Measurements from ENCODE around the gene COX6A2.

COX6A2 gene

DNA sequence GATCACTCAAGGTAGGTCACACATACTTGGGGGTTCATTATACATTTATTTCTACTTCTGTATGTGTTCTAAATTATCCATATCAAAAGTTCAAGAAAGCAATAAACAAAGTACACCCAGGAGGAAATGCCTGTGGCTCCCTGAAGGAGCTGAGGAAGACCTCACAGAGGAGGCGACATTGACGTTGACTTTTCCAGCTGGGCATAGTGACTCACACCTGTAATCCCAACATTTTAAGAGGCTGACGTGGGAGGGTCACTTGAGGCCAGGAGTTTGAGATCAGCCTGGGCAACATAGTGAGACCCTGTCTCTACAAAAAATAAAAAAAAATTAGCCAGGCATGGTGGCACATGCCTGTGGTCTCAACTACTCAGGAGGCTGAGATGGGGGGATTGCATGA lies 18.7 kb downstream of the COX6A2 start:
- H3K27me3 ChIP-seq (ENCODE audit: control insufficient read depth, insufficient read depth, low read length) = no peaks in the 10 kb centered on the region
- H3K4me1 ChIP-seq (ENCODE audit: control insufficient read depth, insufficient read depth, low read length) = no peaks in the 10 kb centered on the region
- no peaks in the 10 kb centered on the region for H3K9me3 ChIP-seq (ENCODE audit: control insufficient read depth, insufficient read depth, low read length)
- no peaks in the 10 kb centered on the region for H3K36me3 ChIP-seq (ENCODE audit: control insufficient read depth, insufficient read depth, low read length)
- WGBS (ENCODE audit: insufficient coverage, insufficient read length) = no CpG with 5 or more reads among the region's 3 CpGs
- no peak for DNase-seq (ENCODE audit: low read depth, low spot score)
- H3K4me3 ChIP-seq (ENCODE audit: low read length) = no peak overlapping the region
- H3K27ac ChIP-seq (ENCODE audit: low read length) = no peak overlapping the region

DNA sequence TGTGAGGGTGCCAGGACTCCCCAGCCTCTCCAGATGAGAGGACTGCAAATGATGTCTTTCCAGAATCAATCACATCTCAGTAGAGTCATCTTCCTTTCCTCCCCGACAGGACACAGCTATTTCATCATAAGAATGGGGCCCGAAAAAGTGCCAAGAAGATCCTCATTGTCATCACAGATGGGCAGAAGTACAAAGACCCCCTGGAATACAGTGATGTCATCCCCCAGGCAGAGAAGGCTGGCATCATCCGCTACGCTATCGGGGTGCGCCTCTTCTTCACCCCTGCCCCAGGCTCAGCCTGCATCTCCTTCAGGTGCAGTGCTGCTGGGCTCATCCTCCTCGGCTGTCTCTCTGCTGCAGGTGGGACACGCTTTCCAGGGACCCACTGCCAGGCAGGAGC lies 20.8 kb downstream of the COX6A2 start:
- H3K27ac ChIP-seq (ENCODE audit: low read length) = no peak overlapping the region
- no peak for DNase-seq (ENCODE audit: low read depth, low spot score)
- no peak overlapping the region for H3K4me3 ChIP-seq (ENCODE audit: low read length)
- no CpG with 5 or more reads among the region's 8 CpGs for WGBS (ENCODE audit: insufficient coverage, insufficient read length)
- H3K9me3 ChIP-seq (ENCODE audit: control insufficient read depth, insufficient read depth, low read length) = no peaks in the 10 kb centered on the region
- H3K36me3 ChIP-seq (ENCODE audit: control insufficient read depth, insufficient read depth, low read length) = no peaks in the 10 kb centered on the region
- H3K4me1 ChIP-seq (ENCODE audit: control insufficient read depth, insufficient read depth, low read length) = no peaks in the 10 kb centered on the region
- no peaks in the 10 kb centered on the region for H3K27me3 ChIP-seq (ENCODE audit: control insufficient read depth, insufficient read depth, low read length)

DNA sequence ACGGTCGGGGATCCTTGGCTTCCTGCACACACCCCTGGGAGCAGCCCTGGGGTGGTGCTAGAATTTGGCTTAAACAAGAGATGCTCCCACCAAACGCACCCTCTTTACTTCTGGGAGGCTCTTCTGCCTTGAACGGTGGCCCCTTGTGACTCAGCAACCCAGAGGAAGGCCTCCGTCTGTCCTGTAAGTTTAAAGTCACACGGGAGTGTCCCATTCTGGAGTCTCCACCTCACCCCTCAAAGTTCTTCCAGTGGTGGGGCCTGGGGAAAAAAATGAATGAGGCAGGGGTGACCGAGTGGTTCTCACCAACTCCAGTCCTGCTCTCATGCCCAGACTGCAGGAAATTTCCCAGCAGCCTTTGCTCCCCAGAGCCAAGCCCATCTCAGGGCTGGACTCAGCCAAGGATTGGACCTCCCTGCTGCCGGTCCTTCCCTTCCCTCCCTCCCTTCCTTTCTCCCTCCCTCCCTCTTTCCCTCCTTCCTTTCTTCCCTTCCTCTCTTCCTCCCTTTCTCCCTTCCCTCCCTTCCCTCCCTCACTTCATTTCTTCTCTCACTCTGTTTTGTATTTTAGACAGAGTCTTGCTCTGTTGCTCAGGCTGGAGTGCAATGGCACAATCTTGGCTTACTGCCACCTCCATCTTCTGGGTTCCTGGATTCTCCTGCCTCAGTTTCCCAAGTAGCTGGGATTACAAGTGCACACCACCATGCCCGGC lies 23.7 kb downstream of the COX6A2 start:
- H3K36me3 ChIP-seq (ENCODE audit: control insufficient read depth, insufficient read depth, low read length) = no peaks in the 10 kb centered on the region
- DNase-seq (ENCODE audit: low read depth, low spot score) = no peak
- H3K4me1 ChIP-seq (ENCODE audit: control insufficient read depth, insufficient read depth, low read length) = no peaks in the 10 kb centered on the region
- WGBS (ENCODE audit: insufficient coverage, insufficient read length) = no CpG with 5 or more reads among the region's 9 CpGs
- H3K4me3 ChIP-seq (ENCODE audit: low read length) = no peak overlapping the region
- H3K9me3 ChIP-seq (ENCODE audit: control insufficient read depth, insufficient read depth, low read length) = no peaks in the 10 kb centered on the region
- no peak overlapping the region for H3K27ac ChIP-seq (ENCODE audit: low read length)
- no peaks in the 10 kb centered on the region for H3K27me3 ChIP-seq (ENCODE audit: control insufficient read depth, insufficient read depth, low read length)

DNA sequence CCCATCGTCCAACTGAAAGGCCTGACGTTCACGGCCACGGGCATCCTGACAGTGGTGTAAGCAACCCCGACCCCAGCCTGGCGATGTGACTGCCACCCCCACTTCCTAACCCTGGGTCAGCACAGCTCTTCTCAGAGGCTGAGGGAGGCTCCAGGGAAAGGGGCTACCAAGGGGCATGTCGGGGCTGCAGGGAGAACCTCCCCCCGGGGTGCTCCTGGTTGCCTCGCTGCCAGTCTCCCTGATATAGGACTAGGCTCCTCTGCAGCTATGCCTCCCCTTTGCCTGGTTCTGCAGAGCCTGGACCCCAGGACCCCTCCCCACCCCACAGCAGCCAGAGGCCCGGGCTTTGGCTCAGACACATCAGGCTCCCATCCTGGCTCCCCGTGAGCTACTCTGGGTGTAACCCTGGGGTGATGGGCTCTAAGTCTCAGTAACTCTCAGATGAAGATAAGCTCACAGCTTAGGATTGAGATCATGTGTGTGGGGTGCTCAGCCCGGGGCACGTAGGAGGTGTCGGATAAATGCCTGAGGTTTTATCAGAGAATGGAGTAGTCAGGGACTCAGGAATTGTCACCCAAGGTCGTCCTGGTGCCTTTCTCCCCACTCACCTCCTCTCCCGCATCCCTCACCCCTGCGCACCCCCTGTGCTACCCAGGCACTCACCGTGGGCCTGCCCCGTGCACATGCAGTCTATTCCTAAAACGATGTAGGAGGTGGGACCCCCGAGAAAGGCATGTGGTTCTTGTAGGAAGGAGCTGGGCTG lies 24.4 kb downstream of the COX6A2 start:
- Histone ChIP-seq H3K4me1 (ENCODE audit: control insufficient read depth, insufficient read depth, low read length) (no peaks in the 10 kb centered on the region), H3K4me3 (ENCODE audit: low read length) (no peak overlapping the region), H3K9me3 (ENCODE audit: control insufficient read depth, insufficient read depth, low read length) (no peaks in the 10 kb centered on the region), H3K36me3 (ENCODE audit: control insufficient read depth, insufficient read depth, low read length) (no peaks in the 10 kb centered on the region), H3K27ac (ENCODE audit: low read length) (no peak overlapping the region), H3K27me3 (ENCODE audit: control insufficient read depth, insufficient read depth, low read length) (no peaks in the 10 kb centered on the region)
- DNase-seq (ENCODE audit: low read depth, low spot score) = no peak
- no CpG with 5 or more reads among the region's 21 CpGs for WGBS (ENCODE audit: insufficient coverage, insufficient read length)

DNA sequence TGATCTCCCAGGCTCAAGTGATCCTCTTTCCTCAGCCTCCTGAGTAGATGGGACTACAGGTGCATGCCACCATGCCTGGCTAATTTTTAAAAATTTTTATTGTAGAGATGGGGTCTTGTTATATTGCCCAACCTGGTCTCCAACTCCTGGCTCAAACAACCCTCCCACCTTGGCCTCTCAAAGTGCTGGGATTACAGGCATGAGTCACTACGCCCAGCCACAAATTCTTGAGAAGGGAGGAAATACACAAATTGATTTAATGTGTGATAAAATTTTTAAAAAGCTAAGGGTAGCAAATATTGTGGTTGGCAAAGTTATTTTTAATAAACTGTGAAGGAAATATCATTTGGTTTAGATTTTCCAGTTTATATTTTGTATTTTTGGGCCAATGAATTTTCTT lies 25.5 kb downstream of the COX6A2 start:
- no CpG with 5 or more reads among the region's 1 CpG for WGBS (ENCODE audit: insufficient coverage, insufficient read length)

DNA sequence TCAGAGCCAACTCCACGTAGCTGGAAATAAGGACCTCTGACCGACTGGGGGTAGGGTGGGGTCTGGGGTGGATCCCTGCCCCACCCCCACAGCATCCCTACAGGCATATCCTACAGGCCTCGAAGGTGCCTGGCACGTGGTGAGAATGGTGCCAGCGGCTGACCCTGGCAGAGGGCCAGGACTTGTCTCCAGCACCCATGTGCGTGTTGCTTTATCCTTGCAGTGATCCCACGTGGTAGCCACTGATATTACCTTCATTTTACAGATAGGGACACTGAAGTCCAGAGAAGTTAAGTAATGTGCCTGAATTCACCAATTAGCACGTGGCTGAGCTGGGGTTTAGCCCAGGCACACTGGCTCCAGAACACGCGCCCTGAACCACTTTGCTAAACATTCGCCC lies 26.7 kb downstream of the COX6A2 start:
- no peaks in the 10 kb centered on the region for H3K9me3 ChIP-seq (ENCODE audit: control insufficient read depth, insufficient read depth, low read length)
- no CpG with 5 or more reads among the region's 11 CpGs for WGBS (ENCODE audit: insufficient coverage, insufficient read length)
- no peaks in the 10 kb centered on the region for H3K27me3 ChIP-seq (ENCODE audit: control insufficient read depth, insufficient read depth, low read length)
- H3K4me1 ChIP-seq (ENCODE audit: control insufficient read depth, insufficient read depth, low read length) = no peaks in the 10 kb centered on the region
- no peak overlapping the region for H3K4me3 ChIP-seq (ENCODE audit: low read length)
- no peak for DNase-seq (ENCODE audit: low read depth, low spot score)
- no peaks in the 10 kb centered on the region for H3K36me3 ChIP-seq (ENCODE audit: control insufficient read depth, insufficient read depth, low read length)
- no peak overlapping the region for H3K27ac ChIP-seq (ENCODE audit: low read length)

More for the DNA sequence above, 25.5 kb downstream of the COX6A2 start:
- H3K9me3 ChIP-seq (ENCODE audit: control insufficient read depth, insufficient read depth, low read length) = no peaks in the 10 kb centered on the region
- H3K4me3 ChIP-seq (ENCODE audit: low read length) = no peak overlapping the region
- H3K27ac ChIP-seq (ENCODE audit: low read length) = no peak overlapping the region
- H3K36me3 ChIP-seq (ENCODE audit: control insufficient read depth, insufficient read depth, low read length) = no peaks in the 10 kb centered on the region
- no peak for DNase-seq (ENCODE audit: low read depth, low spot score)
- no peaks in the 10 kb centered on the region for H3K4me1 ChIP-seq (ENCODE audit: control insufficient read depth, insufficient read depth, low read length)
- H3K27me3 ChIP-seq (ENCODE audit: control insufficient read depth, insufficient read depth, low read length) = no peaks in the 10 kb centered on the region

DNA sequence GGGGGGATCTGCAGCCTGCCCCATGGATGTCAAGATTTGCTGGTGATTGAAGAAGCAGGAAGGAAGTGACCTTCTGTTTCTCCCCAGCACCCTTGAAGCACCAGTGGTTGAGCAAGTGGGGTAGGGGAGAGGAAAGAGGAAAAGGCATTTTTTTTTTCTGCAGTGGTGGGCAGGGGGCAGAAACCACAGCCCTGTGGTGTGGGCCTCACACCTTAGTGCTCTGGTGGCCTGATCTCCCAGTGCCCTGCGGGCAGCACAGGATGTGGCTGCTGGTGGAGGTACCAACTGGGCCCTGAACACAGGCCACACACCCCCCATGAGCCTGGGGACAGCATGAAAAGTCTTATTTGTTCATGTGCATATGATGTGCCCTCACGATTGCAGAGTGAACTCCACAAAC lies 28.0 kb downstream of the COX6A2 start:
- WGBS (ENCODE audit: insufficient coverage, insufficient read length) = no CpG with 5 or more reads among the region's 2 CpGs
- Histone ChIP-seq H3K27me3 (ENCODE audit: control insufficient read depth, insufficient read depth, low read length) (no peaks in the 10 kb centered on the region), H3K27ac (ENCODE audit: low read length) (no peak overlapping the region), H3K36me3 (ENCODE audit: control insufficient read depth, insufficient read depth, low read length) (no peaks in the 10 kb centered on the region), H3K9me3 (ENCODE audit: control insufficient read depth, insufficient read depth, low read length) (no peaks in the 10 kb centered on the region), H3K4me1 (ENCODE audit: control insufficient read depth, insufficient read depth, low read length) (no peaks in the 10 kb centered on the region), H3K4me3 (ENCODE audit: low read length) (no peak overlapping the region)
- DNase-seq (ENCODE audit: low read depth, low spot score) = no peak

DNA sequence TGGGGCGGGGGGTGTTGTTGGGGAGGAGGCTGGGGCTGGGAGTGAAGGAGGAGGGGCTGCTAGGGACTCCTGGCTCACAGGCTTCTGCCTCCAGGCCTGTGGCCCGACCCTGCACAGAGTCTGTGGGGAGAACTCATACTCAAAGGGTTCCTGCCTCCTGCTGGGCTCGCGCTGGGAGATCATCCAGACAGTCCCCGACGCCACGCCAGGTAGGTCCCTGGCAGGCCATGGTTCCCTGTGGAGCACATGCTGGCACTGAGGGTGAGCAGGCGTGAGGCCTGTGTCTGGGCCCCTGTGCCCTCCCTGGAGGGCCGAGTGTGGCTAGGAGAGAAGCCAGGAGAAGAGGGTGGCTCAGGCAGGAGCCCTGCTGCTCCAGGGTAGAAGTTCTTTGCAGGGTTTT lies 30.5 kb downstream of the COX6A2 start:
- Histone ChIP-seq H3K27me3 (ENCODE audit: control insufficient read depth, insufficient read depth, low read length) (no peaks in the 10 kb centered on the region), H3K4me3 (ENCODE audit: low read length) (no peak overlapping the region), H3K4me1 (ENCODE audit: control insufficient read depth, insufficient read depth, low read length) (no peaks in the 10 kb centered on the region; the same call in 1 of the 2 replicates), H3K9me3 (ENCODE audit: control insufficient read depth, insufficient read depth, low read length) (no peaks in the 10 kb centered on the region), H3K36me3 (ENCODE audit: control insufficient read depth, insufficient read depth, low read length) (no peaks in the 10 kb centered on the region), H3K27ac (ENCODE audit: low read length) (no peak overlapping the region)
- no CpG with 5 or more reads among the region's 9 CpGs for WGBS (ENCODE audit: insufficient coverage, insufficient read length)
- DNase-seq (ENCODE audit: low read depth, low spot score) = no peak

DNA sequence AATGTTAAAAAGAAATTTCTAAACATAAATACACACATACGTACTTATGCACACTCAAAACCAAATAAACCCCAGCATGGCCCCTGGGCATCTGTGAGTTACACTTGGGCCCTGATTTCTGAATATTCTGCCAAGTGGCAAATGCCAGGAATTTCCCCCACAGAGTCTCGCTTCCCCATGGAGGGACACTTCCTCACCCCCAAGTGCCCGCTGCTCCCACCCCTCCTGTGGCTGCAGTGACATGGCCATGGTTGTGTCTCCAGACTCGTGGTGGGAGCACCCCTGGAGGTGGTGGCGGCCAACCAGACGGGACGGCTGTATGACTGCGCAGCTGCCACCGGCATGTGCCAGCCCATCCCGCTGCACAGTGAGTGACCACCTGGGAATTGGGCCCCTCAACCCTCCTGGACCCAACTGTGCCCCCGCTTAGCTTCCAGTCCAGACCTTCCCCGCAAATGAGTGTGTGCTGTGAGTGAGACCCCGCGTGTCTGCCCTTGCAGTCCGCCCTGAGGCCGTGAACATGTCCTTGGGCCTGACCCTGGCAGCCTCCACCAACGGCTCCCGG lies 31.0 kb downstream of the COX6A2 start:
- no CpG with 5 or more reads among the region's 18 CpGs for WGBS (ENCODE audit: insufficient coverage, insufficient read length)
- no peaks in the 10 kb centered on the region for H3K27me3 ChIP-seq (ENCODE audit: control insufficient read depth, insufficient read depth, low read length)

DNA sequence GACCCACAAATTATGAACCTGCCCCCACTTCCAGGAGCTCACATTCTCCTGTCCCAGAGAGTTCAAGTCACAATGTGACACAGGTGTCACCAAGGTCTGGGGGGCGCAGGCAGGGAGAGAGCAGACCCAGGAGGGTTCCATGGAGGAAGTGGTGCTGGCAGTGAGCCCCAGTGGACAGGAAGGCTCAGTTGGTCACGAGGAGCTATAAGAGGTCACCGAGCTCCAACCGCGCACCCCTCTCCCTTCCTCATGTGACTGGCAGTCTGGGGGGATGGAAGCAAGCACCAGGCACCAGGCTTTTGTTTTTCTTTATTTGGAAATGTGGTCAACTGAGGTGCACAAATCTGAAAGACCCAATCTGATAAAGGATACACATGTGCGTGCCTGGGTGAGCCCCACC lies 32.5 kb downstream of the COX6A2 start:
- Histone ChIP-seq H3K4me1 (ENCODE audit: control insufficient read depth, insufficient read depth, low read length) (no peaks in the 10 kb centered on the region; the same call in 1 of the 2 replicates), H3K27ac (ENCODE audit: low read length) (no peak overlapping the region), H3K36me3 (ENCODE audit: control insufficient read depth, insufficient read depth, low read length) (no peaks in the 10 kb centered on the region), H3K9me3 (ENCODE audit: control insufficient read depth, insufficient read depth, low read length) (no peaks in the 10 kb centered on the region), H3K27me3 (ENCODE audit: control insufficient read depth, insufficient read depth, low read length) (no peaks in the 10 kb centered on the region), H3K4me3 (ENCODE audit: low read length) (no peak overlapping the region)
- no CpG with 5 or more reads among the region's 6 CpGs for WGBS (ENCODE audit: insufficient coverage, insufficient read length)
- no peak for DNase-seq (ENCODE audit: low read depth, low spot score)

More for the DNA sequence above, 31.0 kb downstream of the COX6A2 start:
- DNase-seq (ENCODE audit: low read depth, low spot score) = no peak
- Histone ChIP-seq H3K27ac (ENCODE audit: low read length) (no peak overlapping the region), H3K36me3 (ENCODE audit: control insufficient read depth, insufficient read depth, low read length) (no peaks in the 10 kb centered on the region), H3K4me1 (ENCODE audit: control insufficient read depth, insufficient read depth, low read length) (no peaks in the 10 kb centered on the region; the same call in 1 of the 2 replicates), H3K4me3 (ENCODE audit: low read length) (no peak overlapping the region), H3K9me3 (ENCODE audit: control insufficient read depth, insufficient read depth, low read length) (no peaks in the 10 kb centered on the region)

Data from iPS DF 6.9 (cell line).